GM23338 (cell line): Measurements from ENCODE around the gene CDKAL1.

Experiments
- CREB1 ChIP-seq: fragments of 250-450 bp; sonication (Bioruptor Pico); IDR thresholded peaks from 2 replicates; pipeline ENCODE4 v1.5.0; 2020; ENCODE audit warnings: low read depth, mild to moderate bottlenecking, moderate library complexity
- CTCF ChIP-seq, 2 experiments: fragments of 200-600 bp in 1 of 2; sonication (generic) in 1 of 2; conservative IDR thresholded peaks; 2 replicates each; pipeline versions ENCODE4 v1.5.1 to v1.6.1; 2016 to 2017; ENCODE audit warnings: antibody characterized with exemption in 2 of 2, low read depth in 2 of 2, mild to moderate bottlenecking in 2 of 2, moderate library complexity in 1 of 2
- EZH2 ChIP-seq: fragments of 200-600 bp; sonication (generic); IDR thresholded peaks from one replicate; pipeline ENCODE4 v1.8.0; 2017; ENCODE audit warnings: antibody characterized with exemption, mild to moderate bottlenecking, low read depth; ENCODE audit not compliant: unreplicated experiment
- EZH2phosphoT487 ChIP-seq: fragments of 200-600 bp; sonication (generic); IDR thresholded peaks from one replicate; pipeline ENCODE4 v1.8.1; 2018; ENCODE audit warnings: antibody characterized with exemption; ENCODE audit not compliant: unreplicated experiment
- POLR2AphosphoS5 ChIP-seq: IDR thresholded peaks from 2 replicates; pipeline ENCODE4 v1.6.1; 2016; ENCODE audit warnings: antibody characterized with exemption, low read depth
- STAT1 ChIP-seq: IDR thresholded peaks from one replicate; pipeline ENCODE4 v1.6.1; 2016; ENCODE audit warnings: antibody characterized with exemption; ENCODE audit not compliant: unreplicated experiment

- peak; percentile 60 to 69 for TF ChIP-seq CTCF (conservative IDR thresholded peaks at IDR 0.05; ENCODE audit: low read depth in 2 of 2)
- TF ChIP-seq STAT1 = no peak
- TF ChIP-seq EZH2phosphoT487 = no peak
- TF ChIP-seq POLR2AphosphoS5 = no peak
- no peak for TF ChIP-seq EZH2
- no peak for TF ChIP-seq CREB1 (CRISPR knock-in tag)
These were observed 341.2 kb downstream of the CDKAL1 start for GRCh38 chr6:20875369-20875963.
